RWPE2 (cell line): ENCODE results near the gene MDH2.
"Not testable (repeated sequence)": the region's sequence is repeated elsewhere in the genome, so short reads cannot be mapped to it uniquely, and the experiment has no call there.

Source experiments
- ATAC-seq: fragments of 200-7000 bp; cut with Tn5 transposase; 3 replicates; pipeline ENCODE4 v1.9.1; 2021; ENCODE audit warnings: low read depth
- DNase-seq: peaks from one replicate; pipeline ENCODE4 v3.0.0-alpha.2; 2020; ENCODE audit warnings: low spot score
- H3K27ac ChIP-seq: fragments of 450-650 bp; 2 replicates; pipeline ENCODE4 v1.5.1; 2017; ENCODE audit warnings: mild to moderate bottlenecking; ENCODE audit not compliant: poor library complexity, severe bottlenecking
- H3K27me3 ChIP-seq: fragments of 250-450 bp; sonication (Bioruptor Pico); 2 replicates; pipeline ENCODE4 v1.5.1; 2021; ENCODE audit warnings: mild to moderate bottlenecking, moderate library complexity; ENCODE audit not compliant: insufficient read depth, poor library complexity, severe bottlenecking
- H3K36me3 ChIP-seq: fragments of 250-450 bp; sonication (Bioruptor Pico); 2 replicates; pipeline ENCODE4 v1.5.1; 2020; ENCODE audit warnings: low read depth, mild to moderate bottlenecking, moderate library complexity
- H3K4me1 ChIP-seq: fragments of 250-450 bp; sonication (Bioruptor Pico); 2 replicates; pipeline ENCODE4 v1.5.1; 2021; ENCODE audit warnings: mild to moderate bottlenecking, moderate library complexity; ENCODE audit not compliant: insufficient read depth, poor library complexity, severe bottlenecking
- H3K4me3 ChIP-seq: fragments of 250-450 bp; sonication (Bioruptor Pico); 2 replicates; pipeline ENCODE4 v1.5.1; 2021; ENCODE audit warnings: mild to moderate bottlenecking, moderate library complexity; ENCODE audit not compliant: severe bottlenecking
- H3K9me3 ChIP-seq: fragments of 250-450 bp; sonication (Bioruptor Pico); 2 replicates; pipeline ENCODE4 v1.5.1; 2021; ENCODE audit warnings: mild to moderate bottlenecking, moderate library complexity; ENCODE audit not compliant: severe bottlenecking
- CTCF ChIP-seq: fragments of 450-650 bp; IDR thresholded peaks from one replicate; pipeline ENCODE4 v1.5.1; 2017; ENCODE audit warnings: mild to moderate bottlenecking, moderate library complexity; ENCODE audit not compliant: poor library complexity, severe bottlenecking

MDH2 gene

GRCh38 chr7:76016191-76016947 lies 31.5 kb upstream of the MDH2 start:
- Histone ChIP-seq H3K27ac (no peak overlapping the region), H3K4me3 (no peak overlapping the region), H3K4me1 (no peaks in the 10 kb centered on the region), H3K9me3 (no peaks in the 10 kb centered on the region), H3K36me3 (peaks cover 13% of the 10 kb centered on the region), H3K27me3 (no peaks in the 10 kb centered on the region)
- DNase-seq = no peak
- TF ChIP-seq CTCF = no peak
- ATAC-seq = no peak

GRCh38 chr7:76018520-76018919 lies 29.4 kb upstream of the MDH2 start:
- not testable (repeated sequence) for DNase-seq, H3K27ac ChIP-seq, H3K4me3 ChIP-seq, ATAC-seq, H3K27me3 ChIP-seq, H3K9me3 ChIP-seq, H3K4me1 ChIP-seq
- peaks cover 17% of the 10 kb centered on the region for H3K36me3 ChIP-seq

GRCh38 chr7:76020031-76020714 lies 27.7 kb upstream of the MDH2 start:
- Histone ChIP-seq H3K4me1 (no peaks in the 10 kb centered on the region), H3K27ac (no peak overlapping the region), H3K9me3 (no peaks in the 10 kb centered on the region), H3K36me3 (peaks cover 17% of the 10 kb centered on the region), H3K27me3 (no peaks in the 10 kb centered on the region), H3K4me3 (no peak overlapping the region)
- TF ChIP-seq CTCF = peak; percentile 62
- DNase-seq (no peak), ATAC-seq (peak; percentile 45; the same call in 1 of the 3 replicates)

- no peaks in the 10 kb centered on the region for H3K4me1 ChIP-seq
- no peak for TF ChIP-seq CTCF
- peaks cover 11% of the 10 kb centered on the region; the same call in 1 of the 2 replicates for H3K36me3 ChIP-seq
- no peaks in the 10 kb centered on the region for H3K27me3 ChIP-seq
- no peak overlapping the region for H3K4me3 ChIP-seq
- no peaks in the 10 kb centered on the region for H3K9me3 ChIP-seq
- no peak for DNase-seq
- ATAC-seq = no peak
- H3K27ac ChIP-seq = no peak overlapping the region
Measured at GRCh38 chr7:76022026-76022780, 25.7 kb upstream of the MDH2 start.

GRCh38 chr7:76023002-76023401 lies 24.9 kb upstream of the MDH2 start:
- no peak for DNase-seq
- Histone ChIP-seq H3K9me3 (no peaks in the 10 kb centered on the region), H3K4me3 (no peak overlapping the region), H3K27me3 (no peaks in the 10 kb centered on the region), H3K4me1 (no peaks in the 10 kb centered on the region), H3K36me3 (peaks cover 11% of the 10 kb centered on the region; the same call in 1 of the 2 replicates), H3K27ac (no peak overlapping the region)
- no peak for ATAC-seq
- TF ChIP-seq CTCF = no peak

- not testable (repeated sequence) for DNase-seq, H3K4me1 ChIP-seq, H3K27ac ChIP-seq, H3K27me3 ChIP-seq, H3K36me3 ChIP-seq, ATAC-seq, H3K9me3 ChIP-seq, H3K4me3 ChIP-seq
Measured at GRCh38 chr7:76029682-76030081, 18.2 kb upstream of the MDH2 start.
